VCaP (cell line): ENCODE measurements around the gene MTR.

ENCODE experiments used
- H3K27ac ChIP-seq: fragments of 450-650 bp; 2 replicates; pipeline ENCODE4 v1.5.1; 2017
- TF ChIP-seq, protein P1 (sequence below): fragments of 450-650 bp; conservative IDR thresholded peaks from 2 replicates; pipeline ENCODE4 v1.5.1; 2017; ENCODE audit warnings: mild to moderate bottlenecking, moderate library complexity

The MTR gene

DNA sequence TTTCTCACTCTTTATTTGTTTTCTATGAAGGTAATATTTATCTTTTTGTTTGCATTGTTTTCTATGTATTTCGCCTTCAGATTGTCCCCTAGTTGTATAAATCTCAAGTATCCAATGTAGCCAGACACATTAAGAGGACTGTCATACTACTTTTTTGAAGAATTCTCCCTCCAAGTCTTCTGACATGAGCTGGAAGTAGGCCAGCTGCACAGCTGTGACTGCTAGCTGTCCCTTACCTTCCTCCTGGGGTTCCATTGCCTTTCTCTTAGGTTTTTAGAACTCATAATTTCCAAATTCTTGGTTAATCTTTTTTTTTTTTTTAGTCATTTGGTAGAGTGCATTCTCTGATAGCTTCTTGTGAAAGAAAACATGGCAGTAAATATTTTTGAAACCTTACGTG is 46.2 kb downstream of the MTR start:
- TF ChIP-seq, protein P1, sequence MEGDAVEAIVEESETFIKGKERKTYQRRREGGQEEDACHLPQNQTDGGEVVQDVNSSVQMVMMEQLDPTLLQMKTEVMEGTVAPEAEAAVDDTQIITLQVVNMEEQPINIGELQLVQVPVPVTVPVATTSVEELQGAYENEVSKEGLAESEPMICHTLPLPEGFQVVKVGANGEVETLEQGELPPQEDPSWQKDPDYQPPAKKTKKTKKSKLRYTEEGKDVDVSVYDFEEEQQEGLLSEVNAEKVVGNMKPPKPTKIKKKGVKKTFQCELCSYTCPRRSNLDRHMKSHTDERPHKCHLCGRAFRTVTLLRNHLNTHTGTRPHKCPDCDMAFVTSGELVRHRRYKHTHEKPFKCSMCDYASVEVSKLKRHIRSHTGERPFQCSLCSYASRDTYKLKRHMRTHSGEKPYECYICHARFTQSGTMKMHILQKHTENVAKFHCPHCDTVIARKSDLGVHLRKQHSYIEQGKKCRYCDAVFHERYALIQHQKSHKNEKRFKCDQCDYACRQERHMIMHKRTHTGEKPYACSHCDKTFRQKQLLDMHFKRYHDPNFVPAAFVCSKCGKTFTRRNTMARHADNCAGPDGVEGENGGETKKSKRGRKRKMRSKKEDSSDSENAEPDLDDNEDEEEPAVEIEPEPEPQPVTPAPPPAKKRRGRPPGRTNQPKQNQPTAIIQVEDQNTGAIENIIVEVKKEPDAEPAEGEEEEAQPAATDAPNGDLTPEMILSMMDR, result no peak

DNA sequence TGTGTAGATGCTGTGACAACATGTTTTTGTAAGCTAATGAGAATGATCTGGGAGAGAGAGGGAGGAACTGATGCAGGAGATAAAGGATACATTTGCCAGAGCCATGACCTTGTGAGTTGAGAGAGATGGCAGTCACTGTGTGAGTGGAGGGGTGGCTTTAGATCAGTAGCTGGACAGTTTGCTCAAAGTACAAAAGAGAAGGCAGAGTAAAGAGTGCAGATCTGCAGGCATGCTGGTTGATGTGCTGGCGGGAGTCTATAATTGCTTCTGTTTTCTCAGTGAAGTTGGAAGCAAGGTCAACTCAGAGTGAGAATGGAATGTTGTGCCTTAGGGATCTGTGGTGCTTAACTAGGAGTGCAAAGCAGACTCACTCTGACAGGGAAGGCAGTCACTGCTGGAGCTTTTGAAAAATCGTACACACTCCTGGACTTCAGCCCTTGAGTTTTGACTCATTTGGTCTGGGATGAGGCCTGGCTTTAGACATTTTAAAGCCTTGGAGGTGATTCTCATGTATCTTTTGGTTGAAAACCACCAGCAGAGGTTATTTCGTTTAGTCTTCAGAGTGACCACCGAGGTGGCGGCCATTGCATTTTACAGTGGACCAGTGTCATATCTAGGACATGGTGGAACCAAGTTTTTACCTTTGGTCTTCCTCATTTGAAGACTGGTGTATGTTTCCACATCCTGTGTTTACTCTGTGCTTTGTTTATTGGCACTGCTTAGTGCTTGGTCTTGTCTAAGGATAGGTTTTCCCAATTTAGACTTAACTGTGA is 49.6 kb downstream of the MTR start:
- TF ChIP-seq, protein P1, result no peak
- H3K27ac ChIP-seq, result no peak overlapping the region

More for the DNA sequence above, 46.2 kb downstream of the MTR start:
- no peak overlapping the region for H3K27ac ChIP-seq

DNA sequence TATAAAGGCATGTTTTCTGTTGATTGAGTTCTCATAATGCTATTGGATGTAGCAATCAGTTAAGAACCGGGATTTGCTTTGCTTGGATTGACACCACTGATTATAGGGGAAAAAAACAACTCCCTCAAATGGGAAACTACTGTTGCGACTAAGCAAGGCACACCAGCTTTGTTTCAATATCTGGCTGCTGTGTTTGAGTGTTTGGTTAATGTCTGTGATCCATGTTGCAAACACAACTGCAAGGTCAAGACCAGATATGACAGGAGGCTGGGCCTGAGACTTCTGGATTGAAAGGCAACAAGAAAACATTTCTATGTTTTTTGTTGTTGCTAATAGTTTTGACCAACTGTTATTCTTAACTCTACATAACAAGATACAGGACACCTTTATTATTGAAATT is 50.7 kb downstream of the MTR start:
- no peak overlapping the region for H3K27ac ChIP-seq
- TF ChIP-seq, protein P1, result no peak

DNA sequence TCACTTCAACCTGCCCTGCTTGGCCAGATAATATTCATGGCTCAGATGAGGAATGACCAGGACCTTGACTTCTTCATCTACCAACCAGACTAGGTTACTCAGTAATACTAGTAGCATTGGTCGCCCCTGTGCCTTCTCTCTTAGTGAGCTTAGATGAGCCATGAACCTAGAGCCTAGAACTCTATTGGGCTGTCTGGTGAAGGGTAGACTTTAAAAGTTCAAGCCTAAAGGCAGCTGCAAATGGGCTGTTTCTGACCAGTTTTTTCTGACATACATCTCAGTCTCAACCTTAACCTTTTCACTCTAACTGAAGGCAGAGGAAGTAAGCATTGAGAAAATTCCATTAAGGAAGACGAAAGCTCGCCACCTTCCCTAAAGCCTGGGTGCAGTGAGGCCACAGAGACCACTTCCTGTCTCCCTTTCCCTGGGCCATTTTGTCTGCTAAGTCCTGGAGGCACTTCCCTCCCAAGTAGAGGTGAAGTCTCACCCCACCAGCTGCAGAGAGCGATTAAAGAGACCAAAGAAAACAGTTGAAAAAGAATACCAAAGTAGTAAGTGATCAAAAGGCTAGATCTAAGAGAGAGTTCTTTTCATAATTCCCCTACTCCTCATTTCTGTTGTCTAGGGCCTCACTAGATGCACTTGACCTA is 53.3 kb downstream of the MTR start:
- TF ChIP-seq, protein P1, result no peak
- H3K27ac ChIP-seq, result no peak overlapping the region

DNA sequence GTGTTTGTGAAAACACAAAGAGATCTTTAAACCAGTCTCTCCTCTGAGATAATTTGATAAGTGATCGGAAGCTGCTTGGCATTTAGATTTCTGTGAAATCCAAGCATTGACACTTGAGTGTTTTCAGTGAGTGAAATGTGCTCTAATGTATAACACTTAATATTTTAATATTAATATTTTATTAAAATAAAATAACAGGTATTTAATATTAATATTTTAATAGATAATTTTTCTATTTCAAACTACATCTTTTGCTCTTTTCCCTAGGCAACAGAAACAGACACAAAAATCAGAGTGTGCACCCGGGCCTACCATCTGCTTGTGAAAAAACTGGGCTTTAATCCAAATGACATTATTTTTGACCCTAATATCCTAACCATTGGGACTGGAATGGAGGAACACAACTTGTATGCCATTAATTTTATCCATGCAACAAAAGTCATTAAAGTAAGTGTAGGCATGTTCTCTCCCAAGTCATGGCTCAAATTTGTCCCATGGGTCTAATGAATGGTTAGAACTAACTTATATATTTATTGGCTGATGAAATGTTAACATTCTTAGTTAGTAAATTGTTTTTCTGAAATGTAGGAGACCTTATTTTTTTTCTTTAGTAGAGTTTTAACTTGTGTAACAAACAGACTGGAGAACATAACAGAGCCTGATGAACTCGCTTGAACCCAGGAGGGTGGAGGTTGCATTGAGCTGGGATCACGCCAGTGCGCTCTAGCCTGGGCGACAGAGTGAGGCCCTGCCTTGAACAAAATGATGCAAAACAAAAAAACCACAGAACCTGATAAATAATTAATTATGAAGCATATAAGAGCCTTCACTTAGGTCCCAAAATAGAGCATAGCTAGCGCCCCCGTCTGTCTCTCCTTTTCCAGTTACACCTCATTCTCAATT is 55.2 kb downstream of the MTR start:
- H3K27ac ChIP-seq, result no peak overlapping the region

DNA sequence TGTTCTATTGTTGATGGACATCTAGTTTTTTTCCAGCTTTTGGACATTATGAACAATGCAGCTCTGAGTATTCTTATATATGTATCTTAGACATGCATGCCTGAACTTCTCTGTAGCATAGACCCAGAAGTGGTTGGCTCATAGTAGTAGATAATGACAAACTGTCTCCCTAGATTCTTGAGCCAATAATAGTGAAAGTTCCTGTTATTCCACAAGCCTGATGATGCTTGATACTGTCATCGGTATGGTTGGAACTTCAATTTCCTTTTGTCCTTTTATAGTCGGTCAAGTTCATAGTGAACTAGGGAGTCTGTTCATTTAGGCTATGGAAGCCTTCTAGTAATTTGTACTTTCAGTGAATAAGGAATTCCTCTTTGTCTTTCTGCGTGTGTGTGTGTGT is 56.8 kb downstream of the MTR start:
- TF ChIP-seq, protein P1, result no peak
- H3K27ac ChIP-seq, result no peak overlapping the region

More for the DNA sequence above, 55.2 kb downstream of the MTR start:
- TF ChIP-seq, protein P1, result no peak
